Limb (tissue), 2 donors: Measurements from ENCODE around the gene ACOX2.
A peak's percentile ranks its signal among the peaks of the same experiment; 100 is the strongest.

Experiments used
- DNase-seq, 2 donors: peaks; one replicate each; pipeline ENCODE4 v3.0.0-alpha.2; 2016; ENCODE audit errors: extremely low spot score in 2 of 2

ACOX2 gene

GRCh38 chr3:58566398-58567250 lies 29.6 kb upstream of the ACOX2 start:
- DNase-seq, result no peak

GRCh38 chr3:58565621-58566397 lies 28.8 kb upstream of the ACOX2 start:
- no peak for DNase-seq

GRCh38 chr3:58564456-58565160 lies 27.6 kb upstream of the ACOX2 start:
- DNase-seq, result no peak

- no peak for DNase-seq
Observed at GRCh38 chr3:58564054-58564453, 27.1 kb upstream of the ACOX2 start.

GRCh38 chr3:58563386-58564035 lies 26.5 kb upstream of the ACOX2 start:
- no peak for DNase-seq

- DNase-seq, result no peak
Observed at GRCh38 chr3:58562498-58562897, 25.5 kb upstream of the ACOX2 start.

- no peak for DNase-seq
Observed at GRCh38 chr3:58560771-58561311, 23.9 kb upstream of the ACOX2 start.

- DNase-seq, result no peak
Observed at GRCh38 chr3:58559586-58559985, 22.6 kb upstream of the ACOX2 start.

GRCh38 chr3:58557491-58557890 lies 20.5 kb upstream of the ACOX2 start:
- peak in 1 of 2 donors; percentile 28 for DNase-seq

- DNase-seq, result peak in 1 of 2 donors; percentile 32
Observed at GRCh38 chr3:58556761-58557221, 19.8 kb upstream of the ACOX2 start.

- DNase-seq, result peak in 1 of 2 donors; percentile 8
Observed at GRCh38 chr3:58556001-58556400, 19.0 kb upstream of the ACOX2 start.

- DNase-seq, result peak in 1 of 2 donors; percentile 6
Observed at GRCh38 chr3:58555203-58555602, 18.2 kb upstream of the ACOX2 start.

GRCh38 chr3:58553003-58553402 lies 16.0 kb upstream of the ACOX2 start:
- DNase-seq, result no peak

- DNase-seq, result no peak
Observed at GRCh38 chr3:58551636-58552180, 14.7 kb upstream of the ACOX2 start.

- no peak for DNase-seq
Observed at GRCh38 chr3:58544541-58544940, 7.6 kb upstream of the ACOX2 start.

GRCh38 chr3:58540176-58540858 lies 3.3 kb upstream of the ACOX2 start:
- no peak for DNase-seq

- DNase-seq, result no peak
Observed at GRCh38 chr3:58539626-58540025, 2.6 kb upstream of the ACOX2 start.

- no peak for DNase-seq
Observed at GRCh38 chr3:58537412-58538301, 667 bp upstream of the ACOX2 start.
